ENCODE measurements around the gene PBX1.
A peak's percentile ranks its signal among the peaks of the same experiment; 100 is the strongest.

PBX1 gene

DNA sequence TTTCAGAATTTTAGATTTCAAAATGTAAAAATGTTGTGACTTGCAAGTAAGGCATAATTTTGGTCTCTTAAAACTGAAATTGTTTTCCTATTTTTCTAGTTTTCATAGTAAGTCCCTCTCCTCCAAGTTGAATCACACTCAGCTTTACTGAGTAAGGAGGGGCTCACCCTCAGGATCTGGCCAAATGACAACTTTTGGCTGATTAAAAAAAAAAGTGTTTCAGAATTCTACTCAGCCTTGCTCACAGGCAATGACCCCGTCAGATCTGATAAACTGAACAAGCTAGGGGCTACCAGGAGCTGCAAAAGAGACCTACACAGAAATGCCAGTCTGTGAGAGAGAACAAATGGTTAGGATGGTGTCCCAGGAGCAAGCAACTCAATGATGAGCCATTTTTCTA lies 159.8 kb downstream of the PBX1 start:
- DNase-seq, result no peak

- no peak for DNase-seq
Observed at GRCh38 chr1:164719676-164720439, 160.9 kb downstream of the PBX1 start.

- no peak for DNase-seq
Observed at GRCh38 chr1:164720440-164721227, 161.7 kb downstream of the PBX1 start.

GRCh38 chr1:164721228-164721496 lies 162.2 kb downstream of the PBX1 start:
- DNase-seq, result no peak

DNA sequence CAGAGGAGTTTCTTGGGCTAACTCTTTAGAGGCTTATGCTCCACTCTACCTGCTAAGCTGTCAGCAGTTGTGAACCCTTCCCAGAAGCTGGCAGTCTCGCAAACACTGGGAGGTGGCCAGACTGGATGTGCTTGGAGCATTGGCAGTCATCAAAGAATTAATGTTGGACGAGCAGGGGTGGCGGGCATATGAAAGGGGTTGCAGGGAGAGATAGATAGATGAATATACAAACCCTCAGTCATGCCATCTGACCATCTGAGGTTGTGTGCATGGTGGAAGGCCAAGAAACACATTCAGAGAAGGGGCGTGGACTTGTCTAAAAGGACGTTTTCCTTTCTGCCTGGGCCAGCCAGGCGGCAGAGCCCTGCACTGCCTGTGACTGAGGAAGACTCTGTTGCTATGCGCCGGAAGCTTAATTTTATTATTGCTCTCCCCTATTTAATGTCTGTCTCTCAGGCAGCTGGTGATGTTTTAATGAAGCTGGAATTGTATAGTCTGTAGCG lies 164.4 kb downstream of the PBX1 start:
- peak in 17 of 56 donors; percentile 14 to 66 (median 37) for DNase-seq

DNA sequence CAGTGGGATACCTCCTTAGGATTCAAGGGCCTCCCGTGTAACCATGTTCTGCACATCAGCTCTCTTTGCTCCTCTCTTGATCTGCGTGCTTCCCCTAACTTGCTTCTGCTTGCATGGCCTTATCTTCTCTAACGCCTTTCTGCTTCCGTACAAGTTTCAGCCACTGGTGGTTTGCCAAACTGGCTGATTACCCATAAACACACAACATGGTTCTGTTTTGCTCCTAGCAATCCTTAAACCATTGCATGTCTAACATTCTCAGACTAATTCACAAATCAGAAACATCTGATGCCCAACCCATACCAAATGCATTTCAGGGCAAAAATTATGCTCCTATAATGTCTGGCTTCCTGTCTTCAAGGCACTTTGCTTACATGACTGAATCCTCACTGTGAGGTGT lies 166.4 kb downstream of the PBX1 start:
- no peak for DNase-seq

DNA sequence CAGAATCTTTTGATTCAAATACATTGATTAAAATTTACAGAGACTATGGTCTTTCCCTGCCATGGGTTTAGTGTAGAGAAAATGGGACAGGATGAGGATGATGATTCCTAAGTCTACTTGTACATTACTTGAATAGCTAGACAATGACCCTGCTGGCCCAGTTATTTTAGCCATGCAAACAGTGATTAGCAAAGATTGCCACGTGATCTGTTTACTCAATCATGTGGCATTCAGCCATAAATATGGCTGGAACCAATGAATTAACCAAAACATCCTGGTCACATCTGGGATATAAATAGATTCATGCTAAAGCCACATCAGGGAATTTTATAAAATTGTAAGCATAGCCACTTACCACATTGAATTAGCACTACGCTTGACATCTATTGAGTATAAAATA lies 167.3 kb downstream of the PBX1 start:
- no peak for DNase-seq

- DNase-seq, result no peak
Observed at GRCh38 chr1:164728719-164729118, 169.7 kb downstream of the PBX1 start.

DNA sequence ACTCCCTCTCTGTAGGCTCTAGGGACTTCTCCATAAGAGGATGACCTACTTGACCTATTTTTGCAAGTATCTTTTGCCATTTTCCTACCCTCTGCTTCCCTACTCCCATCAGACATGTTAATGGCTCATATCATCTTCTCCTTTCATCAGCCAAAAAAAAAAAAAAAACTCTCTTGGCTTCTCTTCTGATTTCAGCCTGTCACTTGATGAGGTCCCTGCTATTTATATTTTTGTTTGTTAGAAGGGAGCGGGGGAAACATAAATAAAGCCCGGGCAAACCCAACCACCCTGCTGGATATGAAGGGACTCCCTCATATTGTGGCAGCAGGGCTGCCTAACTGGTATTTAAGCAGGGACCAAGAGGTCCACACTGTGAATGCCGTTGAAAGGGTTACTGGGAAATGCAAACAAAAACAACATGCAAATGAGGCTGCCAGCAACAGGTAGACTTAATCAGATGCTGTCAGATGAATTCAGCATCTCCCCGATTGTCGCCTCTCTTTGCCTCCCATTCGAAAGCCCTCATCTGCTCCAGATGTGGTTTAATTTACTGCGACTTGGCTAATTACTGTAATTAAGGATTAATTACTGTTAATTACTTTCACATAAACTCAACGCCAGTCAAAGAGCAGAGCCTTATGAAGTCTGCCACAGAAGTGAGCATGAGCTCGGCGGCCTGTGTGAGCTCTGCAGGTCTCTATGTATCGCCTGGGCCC lies 172.3 kb downstream of the PBX1 start:
- DNase-seq, result no peak

DNA sequence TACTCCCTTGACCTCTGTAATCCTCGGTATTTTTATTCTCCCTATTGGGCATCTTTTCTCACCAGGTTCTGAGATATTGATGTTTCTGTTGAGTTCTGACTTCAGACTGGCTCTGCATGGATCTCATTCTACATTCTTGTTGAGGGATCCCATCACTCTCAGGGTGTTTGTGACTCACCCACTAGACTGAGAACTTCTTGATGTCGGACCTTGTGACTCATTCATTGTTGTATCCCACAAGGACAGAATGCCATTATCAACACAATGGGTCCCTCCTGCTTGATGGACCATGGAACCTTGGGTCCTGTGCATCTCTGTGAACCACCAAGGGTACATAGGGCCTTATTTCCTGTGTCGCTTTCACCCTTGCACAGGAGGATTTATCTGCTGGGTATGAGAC lies 174.1 kb downstream of the PBX1 start:
- no peak for DNase-seq

DNA sequence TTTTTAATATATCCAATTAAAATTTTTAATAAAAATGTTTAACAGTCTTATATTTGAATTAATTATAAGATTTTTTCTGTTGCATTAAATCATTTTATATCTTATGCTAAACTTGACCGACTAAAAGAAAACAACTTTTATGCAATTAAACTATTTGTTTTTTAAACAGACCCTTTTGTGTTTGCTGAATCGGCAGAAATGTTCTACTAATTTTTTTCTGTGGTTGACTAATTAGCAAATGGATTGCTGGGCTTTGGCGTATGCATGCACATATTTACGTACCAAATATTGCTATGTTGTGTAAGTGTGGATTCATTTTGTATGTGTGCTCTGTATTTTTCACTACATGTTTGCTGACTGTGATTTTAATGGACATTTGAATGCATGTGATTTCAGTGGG lies 174.8 kb downstream of the PBX1 start:
- DNase-seq, result no peak

DNA sequence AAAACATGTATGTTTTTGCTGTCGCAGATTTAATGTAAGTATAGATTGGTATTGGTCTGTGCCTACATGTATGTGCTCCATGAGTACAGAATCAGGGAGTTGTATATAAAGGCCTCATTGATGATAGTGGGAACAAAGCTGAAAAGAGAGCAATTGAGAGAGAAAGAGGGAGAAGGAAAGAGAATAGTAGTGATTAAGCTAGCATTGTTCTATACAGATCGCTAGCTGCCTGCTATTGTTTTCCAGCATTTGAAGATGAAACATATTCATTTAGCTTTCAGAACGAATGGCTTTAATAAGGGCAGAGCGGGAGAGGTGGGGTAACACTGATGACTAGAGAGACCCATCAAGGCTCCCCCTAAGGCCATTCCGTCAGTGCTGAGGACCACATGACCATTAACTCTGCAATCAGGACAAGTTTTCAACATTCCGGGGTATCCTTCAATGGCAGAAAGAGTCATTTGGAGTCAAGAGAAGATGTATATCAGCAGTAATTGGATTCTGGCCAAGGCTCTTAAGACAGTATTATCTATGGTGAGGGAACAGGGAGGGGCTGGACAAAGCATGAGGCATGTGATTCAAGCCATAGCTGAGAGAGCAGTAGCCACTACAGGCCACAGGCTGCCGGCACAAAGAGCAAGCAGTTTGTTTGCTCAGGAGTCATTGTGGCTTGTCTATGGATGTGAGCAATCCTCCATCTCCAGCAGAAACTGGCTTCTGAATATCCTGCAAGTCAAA lies 176.5 kb downstream of the PBX1 start:
- peak in 21 of 56 donors; percentile 17 to 80 (median 34) for DNase-seq

- no peak for DNase-seq
Observed at GRCh38 chr1:164736137-164736536, 177.2 kb downstream of the PBX1 start.

- DNase-seq, result no peak
Observed at GRCh38 chr1:164739189-164739588, 180.2 kb downstream of the PBX1 start.

DNA sequence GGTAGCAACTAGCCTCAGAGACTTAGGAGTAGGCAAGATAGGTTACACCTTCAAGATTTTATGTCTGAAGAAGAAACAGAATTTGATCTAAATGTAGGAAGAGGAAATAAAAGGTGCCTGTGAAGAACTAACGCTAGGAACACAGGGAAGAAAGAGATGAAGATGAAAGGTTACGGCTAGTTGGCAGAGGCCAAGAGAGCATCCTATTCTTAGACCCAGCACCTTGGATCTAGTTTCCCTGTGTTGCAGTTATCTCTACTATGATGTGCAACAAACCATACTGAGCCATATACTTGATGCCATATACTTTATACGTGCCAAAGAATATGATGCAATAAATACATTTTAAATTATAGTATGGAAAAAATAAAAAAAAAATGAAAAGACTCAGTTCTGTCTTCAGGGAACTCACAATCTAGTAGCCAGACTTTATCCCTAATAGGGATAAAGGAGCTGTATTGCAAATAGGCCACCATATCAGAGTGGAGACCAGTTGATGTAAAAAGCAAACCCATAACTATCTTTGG lies 181.1 kb downstream of the PBX1 start:
- DNase-seq, result no peak

DNA sequence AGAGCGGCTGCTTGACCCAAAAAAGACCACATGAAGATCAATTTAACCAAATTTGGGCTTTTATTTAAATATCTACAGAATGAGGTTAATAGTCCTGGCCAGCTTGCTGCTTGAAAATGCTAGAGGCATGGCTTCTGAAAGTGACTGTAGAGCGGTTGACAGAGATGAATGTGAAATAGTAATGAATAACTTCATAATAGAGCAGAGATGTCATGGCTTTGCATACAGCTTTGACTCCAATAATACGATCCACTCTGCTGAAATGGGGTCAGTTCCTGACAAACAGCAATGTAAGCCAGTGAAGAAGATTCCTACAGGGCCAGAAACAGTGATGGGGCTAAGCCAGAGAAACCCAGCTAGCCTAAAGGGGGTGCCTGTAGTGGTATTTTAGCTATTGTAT lies 183.8 kb downstream of the PBX1 start:
- no peak for DNase-seq

GRCh38 chr1:164743976-164744375 lies 185.0 kb downstream of the PBX1 start:
- no peak for DNase-seq

DNA sequence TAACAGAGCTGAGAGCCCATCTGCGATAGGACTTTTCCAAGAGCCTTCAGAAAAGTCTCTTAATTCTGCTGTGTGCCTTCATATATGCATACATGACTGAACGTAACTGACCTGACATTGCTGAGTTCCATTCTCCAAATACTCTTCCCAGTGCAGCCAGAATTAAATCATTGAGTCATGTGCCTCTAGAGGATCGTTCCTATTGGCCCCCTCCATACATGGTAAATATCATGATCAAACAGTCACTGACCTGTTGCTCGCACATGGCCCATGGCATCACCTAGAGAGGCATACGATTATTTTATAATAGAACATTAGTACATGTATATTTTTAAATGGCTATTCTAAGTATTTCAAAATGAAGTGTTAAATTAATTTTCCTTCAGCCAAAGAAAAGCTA lies 186.8 kb downstream of the PBX1 start:
- DNase-seq, result no peak

GRCh38 chr1:164746632-164747031 lies 187.6 kb downstream of the PBX1 start:
- DNase-seq, result no peak

GRCh38 chr1:164748253-164748899 lies 189.4 kb downstream of the PBX1 start:
- no peak for DNase-seq

Data from nucleus accumbens (tissue), 56 donors.